Ishikawa (cell line): ENCODE data around the gene CD48.

Source experiments
- MAX ChIP-seq: IDR thresholded peaks from 2 replicates; pipeline ENCODE4 v1.6.1; 2012
- RAD21 ChIP-seq: IDR thresholded peaks from 2 replicates; pipeline ENCODE4 v1.6.1; 2012; ENCODE audit warnings: low read depth
- REST ChIP-seq: IDR thresholded peaks from 2 replicates; pipeline ENCODE4 v1.6.1; 2012; ENCODE audit warnings: low read depth, mild to moderate bottlenecking
- TAF1 ChIP-seq: IDR thresholded peaks from 2 replicates; pipeline ENCODE4 v1.6.1; 2012; ENCODE audit warnings: low read depth, mild to moderate bottlenecking
- TCF12 ChIP-seq: IDR thresholded peaks from 2 replicates; pipeline ENCODE4 v1.6.1; 2012; ENCODE audit warnings: low read depth
- USF1 ChIP-seq: IDR thresholded peaks from 2 replicates; pipeline ENCODE4 v1.6.1; 2012
- YY1 ChIP-seq: IDR thresholded peaks from 2 replicates; pipeline ENCODE4 v1.6.1; 2012; ENCODE audit warnings: low read depth
- ZBTB7A ChIP-seq: IDR thresholded peaks from 2 replicates; pipeline ENCODE4 v1.6.1; 2012; ENCODE audit warnings: low read depth

- TF ChIP-seq TAF1 (no peak), ZBTB7A (no peak), REST (no peak), MAX (no peak), YY1 (no peak), USF1 (no peak), RAD21 (no peak), TCF12 (no peak)
These were observed 48.7 kb downstream of the CD48 start for GRCh38 chr1:160662910-160663309.
